ENCODE results near the gene ATP6V1B1.

- TF ChIP-seq CEBPB (IDR thresholded peaks at IDR 0.05; ENCODE audit: low read depth, low read length) (no peak), MAFK (IDR thresholded peaks at IDR 0.05; ENCODE audit: low read depth, low read length) (no peak), POLR2A (IDR thresholded peaks at IDR 0.05; ENCODE audit: low read depth, low read length) (no peak), ELK1 (IDR thresholded peaks at IDR 0.05; ENCODE audit: borderline replicate concordance, low read depth, low read length) (no peak), RFX5 (IDR thresholded peaks at IDR 0.05; ENCODE audit: low read depth, low read length) (no peak), NFE2L2 (IDR thresholded peaks at IDR 0.05; ENCODE audit: low read depth, low read length) (no peak), RCOR1 (IDR thresholded peaks at IDR 0.05; ENCODE audit: insufficient replicate concordance, low read length) (no peak), USF2 (IDR thresholded peaks at IDR 0.05; ENCODE audit: low read depth, low read length) (no peak), SMC3 (IDR thresholded peaks at IDR 0.05; ENCODE audit: low read depth, low read length) (no peak)
- TF ChIP-seq, protein P1, sequence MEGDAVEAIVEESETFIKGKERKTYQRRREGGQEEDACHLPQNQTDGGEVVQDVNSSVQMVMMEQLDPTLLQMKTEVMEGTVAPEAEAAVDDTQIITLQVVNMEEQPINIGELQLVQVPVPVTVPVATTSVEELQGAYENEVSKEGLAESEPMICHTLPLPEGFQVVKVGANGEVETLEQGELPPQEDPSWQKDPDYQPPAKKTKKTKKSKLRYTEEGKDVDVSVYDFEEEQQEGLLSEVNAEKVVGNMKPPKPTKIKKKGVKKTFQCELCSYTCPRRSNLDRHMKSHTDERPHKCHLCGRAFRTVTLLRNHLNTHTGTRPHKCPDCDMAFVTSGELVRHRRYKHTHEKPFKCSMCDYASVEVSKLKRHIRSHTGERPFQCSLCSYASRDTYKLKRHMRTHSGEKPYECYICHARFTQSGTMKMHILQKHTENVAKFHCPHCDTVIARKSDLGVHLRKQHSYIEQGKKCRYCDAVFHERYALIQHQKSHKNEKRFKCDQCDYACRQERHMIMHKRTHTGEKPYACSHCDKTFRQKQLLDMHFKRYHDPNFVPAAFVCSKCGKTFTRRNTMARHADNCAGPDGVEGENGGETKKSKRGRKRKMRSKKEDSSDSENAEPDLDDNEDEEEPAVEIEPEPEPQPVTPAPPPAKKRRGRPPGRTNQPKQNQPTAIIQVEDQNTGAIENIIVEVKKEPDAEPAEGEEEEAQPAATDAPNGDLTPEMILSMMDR (conservative IDR thresholded peaks at IDR 0.05; ENCODE audit: low read depth, low read length), result no peak
Observed at GRCh38 chr2:70982971-70983370, 47.3 kb downstream of the ATP6V1B1 start.

Data from IMR-90 (cell line).